Spleen (tissue), 11 donors: Measurements from ENCODE around the gene ALK. TPM values are rescaled to one million over a fixed set of nuclear protein-coding genes. Genes with fewer than 3 reads are reported as not detected.
A peak's percentile ranks its signal among the peaks of the same experiment; 100 is the strongest.

ENCODE experiments used
- DNase-seq: peaks from one replicate; pipeline ENCODE4 v3.0.0-alpha.2; 2020
- H3K27ac ChIP-seq, 8 donors: fragments of 200-600 bp; sonication (generic) in 7 of 8; 1 replicate in 4 of 8; 2 replicates in 4 of 8; pipeline versions ENCODE4 v1.5.0 to v1.8.0; 2016 to 2021; ENCODE audit warnings: inconsistent platforms in 4 of 8, mild to moderate bottlenecking in 4 of 8, moderate library complexity in 1 of 8
- H3K27me3 ChIP-seq, 7 donors: fragments of 200-600 bp; sonication (generic) in 6 of 7; replicated peaks in 1 of 7; 1 replicate in 4 of 7; 2 replicates in 3 of 7; pipeline versions ENCODE4 v1.5.0 to v1.8.0; 2016 to 2021; ENCODE audit warnings: inconsistent platforms in 3 of 7, mild to moderate bottlenecking in 1 of 7
- H3K36me3 ChIP-seq, 6 donors: fragments of 200-600 bp; sonication (generic) in 5 of 6; 1 replicate in 4 of 6; 2 replicates in 2 of 6; pipeline versions ENCODE4 v1.5.0 to v1.8.0; 2016 to 2021; ENCODE audit warnings: inconsistent platforms in 2 of 6
- H3K4me1 ChIP-seq, 6 donors: fragments of 200-600 bp; sonication (generic) in 5 of 6; 1 replicate in 3 of 6; 2 replicates in 3 of 6; pipeline versions ENCODE4 v1.5.0 to v1.8.0; 2016 to 2021; ENCODE audit warnings: inconsistent platforms in 3 of 6
- H3K4me3 ChIP-seq, 8 donors: fragments of 200-600 bp; sonication (generic) in 7 of 8; 1 replicate in 4 of 8; 2 replicates in 4 of 8; pipeline versions ENCODE4 v1.5.0 to v1.8.0; 2016 to 2021; ENCODE audit warnings: inconsistent platforms in 4 of 8, mild to moderate bottlenecking in 4 of 8, moderate library complexity in 2 of 8
- H3K9me3 ChIP-seq, 8 donors: fragments of 200-600 bp; sonication (generic) in 7 of 8; 1 replicate in 4 of 8; 2 replicates in 4 of 8; pipeline versions ENCODE4 v1.5.0 to v1.8.0; 2016 to 2021; ENCODE audit warnings: inconsistent platforms in 4 of 8
- CTCF ChIP-seq, 11 experiments: fragments of 200-600 bp in 7 of 11; fragments of 450-650 bp in 4 of 11; sonication (generic) in 4 of 11; IDR thresholded peaks in 8 of 11; conservative IDR thresholded peaks in 3 of 11; 1 replicate in 7 of 11; 2 replicates in 4 of 11; pipeline versions ENCODE4 v1.4.0 to v1.8.0; 2016 to 2021; ENCODE audit warnings: antibody characterized with exemption in 11 of 11, inconsistent platforms in 4 of 11, mild to moderate bottlenecking in 1 of 11
- POLR2A ChIP-seq, 3 donors: fragments of 450-650 bp; IDR thresholded peaks; one replicate each; pipeline ENCODE4 v1.5.1; 2017; ENCODE audit warnings: antibody characterized with exemption in 3 of 3, mild to moderate bottlenecking in 1 of 3
- POLR2AphosphoS5 ChIP-seq, 3 donors: sonication (generic); formaldehyde crosslinking; IDR thresholded peaks; one replicate each; pipeline ENCODE4 v1.5.1; 2017; ENCODE audit warnings: antibody characterized with exemption in 3 of 3
- WGBS, 5 donors: extraction: QIAGEN DNeasy Blood & Tissue Kit in 3 of 5; methylation state at CpG; one replicate each; pipeline versions ENCODE4 v1.1.5 to v1.1.7; 2013 to 2018; 5-methylcytosine and 5-hydroxymethylcytosine counted together
- intact Hi-C: fragments of 100-400 bp; cut with DNase I; formaldehyde crosslinking; loops from one replicate; pipeline ENCODE4 v1.15.0; 2023; ENCODE audit warnings: low total_unique reads
- polyA plus RNA-seq, 3 donors: library from polyadenylated mRNA; stranded (reverse); fragments of 200-250 nt; gene quantifications; one replicate each; pipeline ENCODE4 v1.2.1, GENCODE V29; 2013
- total RNA-seq, 7 donors: library from RNA; depleted of rRNA in 3 of 7; stranded (reverse); fragments of >200 nt in 3 of 7; fragmentation: NEBNext Ultra II Directional in 4 of 7; extraction: Animal tissue kit (Norgen Biotek cat#: 25700) in 4 of 7; gene quantifications; one replicate each; pipeline versions ENCODE4 v1.1.0 to v1.2.1, GENCODE V29; 2016 to 2021
- donor health status: healthy with polysubstance abuse.
- donor health status: DM: no; HTN: no; CAD: no; lungs with moderate emphysema.
- donor health status: DM: no; HTN: no; CAD: no.
- donor health status: Bipolar disorder and iron deficiency.
- donor health status: healthy.
- donor health status: DM: no; HTN: no; CAD: no.
- donor health status: DM: yes; HTN: yes; CAD: no.

Gene ALK
- total and polyA plus RNA-seq, 10 donors, result 0.03 to 0.28 (median 0.06) TPM; not detected in 7

GRCh38 chr2:29311458-29311857, 609.9 kb downstream of the ALK start:
- no peaks in the 10 kb centered on the region for H3K9me3 ChIP-seq
- 48 to 56% (median 51%) methylated on average over 5 of the region's 5 CpGs for WGBS, 5 donors
- H3K27me3 ChIP-seq, result peaks cover 0 to 15% (median 0%) of the 10 kb centered on the region in 7 donors
- H3K36me3 ChIP-seq, result no peaks in the 10 kb centered on the region
- H3K4me3 ChIP-seq, result no peak overlapping the region
- TF ChIP-seq CTCF (IDR thresholded peaks at IDR 0.05 in 8 of 11, conservative IDR thresholded peaks at IDR 0.05 in 3 of 11) (no peak), POLR2A (IDR thresholded peaks at IDR 0.05) (no peak), POLR2AphosphoS5 (IDR thresholded peaks at IDR 0.05) (no peak)
- no peak overlapping the region for H3K27ac ChIP-seq
- H3K4me1 ChIP-seq, result peaks cover 0 to 29% (median 18%) of the 10 kb centered on the region in 6 donors
- no peak for DNase-seq
- intact Hi-C loops, result no loop called here

GRCh38 chr2:29310650-29311348, 610.6 kb downstream of the ALK start:
- no peak for TF ChIP-seq CTCF (IDR thresholded peaks at IDR 0.05 in 8 of 11, conservative IDR thresholded peaks at IDR 0.05 in 3 of 11)
- no peak for TF ChIP-seq POLR2AphosphoS5 (IDR thresholded peaks at IDR 0.05)
- no peak for TF ChIP-seq POLR2A (IDR thresholded peaks at IDR 0.05)
- Histone ChIP-seq H3K4me3 (no peak overlapping the region), H3K9me3 (no peaks in the 10 kb centered on the region), H3K27ac (no peak overlapping the region), H3K4me1 (peaks cover 0 to 22% (median 16%) of the 10 kb centered on the region in 6 donors), H3K36me3 (no peaks in the 10 kb centered on the region), H3K27me3 (peaks cover 0 to 15% (median 0%) of the 10 kb centered on the region in 7 donors)
- intact Hi-C loops, result no loop called here
- no peak for DNase-seq
- 71 to 88% (median 84%) methylated on average over 10 of the region's 10 CpGs for whole genome bisulfite sequencing, 5 donors

DNA sequence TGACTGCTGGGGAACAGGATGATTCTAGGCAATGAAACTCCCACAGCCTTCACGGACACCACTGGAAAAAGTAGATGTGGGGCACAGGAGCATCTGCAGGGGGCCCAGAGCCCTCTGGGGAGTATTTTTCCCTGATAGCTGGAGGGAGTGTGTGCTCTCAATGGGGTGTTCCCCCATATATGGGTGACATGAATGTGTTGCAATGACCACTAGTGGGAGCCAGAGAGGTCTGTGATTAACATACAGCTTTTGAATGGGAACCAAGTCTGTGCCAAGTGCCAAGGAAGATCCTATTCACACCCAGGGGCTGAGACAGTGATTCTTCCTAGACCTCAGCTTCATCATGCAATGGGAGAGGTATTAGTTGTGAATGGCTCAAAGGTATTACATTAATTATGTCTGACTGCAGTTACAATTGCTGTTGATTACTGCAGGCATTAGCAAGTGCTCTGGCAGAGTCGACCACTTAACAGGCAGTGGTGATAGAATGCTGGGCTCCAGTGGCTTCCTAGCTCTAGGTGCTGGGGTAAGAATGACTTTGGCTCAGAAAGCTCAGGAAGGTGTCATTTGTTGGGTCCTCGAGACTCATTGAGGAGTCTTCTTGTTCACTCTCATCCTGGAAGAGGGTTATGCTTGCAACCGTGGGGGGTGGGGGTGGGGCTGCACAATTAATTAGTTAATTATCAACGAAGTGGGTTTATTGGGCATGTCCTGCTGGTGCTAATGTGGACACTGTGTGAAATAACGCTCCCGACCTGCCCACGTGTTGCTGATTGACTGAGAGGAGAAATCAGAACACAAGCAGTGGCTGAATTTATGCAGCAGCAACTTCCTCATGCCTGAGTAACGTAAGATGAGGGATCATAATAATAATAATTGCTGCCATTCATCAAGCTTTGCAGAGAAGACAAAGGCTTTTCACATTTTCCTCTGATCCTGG, 612.0 kb downstream of the ALK start:
- intact Hi-C loops, result no loop called here
- no peak for DNase-seq
- WGBS, 5 donors, result 59 to 70% (median 64%) methylated on average over 9 of the region's 9 CpGs

More for the DNA sequence above, 612.0 kb downstream of the ALK start:
- Histone ChIP-seq H3K36me3 (no peaks in the 10 kb centered on the region), H3K27me3 (peaks cover 0 to 15% (median 0%) of the 10 kb centered on the region in 7 donors), H3K9me3 (no peaks in the 10 kb centered on the region), H3K4me3 (no peak overlapping the region), H3K27ac (no peak overlapping the region), H3K4me1 (peaks cover 0 to 8% (median 2%) of the 10 kb centered on the region in 6 donors)
- TF ChIP-seq POLR2AphosphoS5 (IDR thresholded peaks at IDR 0.05), result no peak
- no peak for TF ChIP-seq POLR2A (IDR thresholded peaks at IDR 0.05)
- peak; percentile 14 to 78 (median 59) for TF ChIP-seq CTCF (IDR thresholded peaks at IDR 0.05 in 8 of 11, conservative IDR thresholded peaks at IDR 0.05 in 3 of 11)
